A673 (cell line): ENCODE measurements around the gene MAP7D3. TPM values are rescaled to one million over a fixed set of nuclear protein-coding genes. Genes with fewer than 3 reads are reported as not detected.

Experiments
- BruUV-seq: library from RNA; stranded (reverse); fragments of 400-500 nt; replicated peaks from 2 replicates; lab custom pipeline; 2021; lab: Mats Ljungman, UMichigan
- CTCF ChIA-PET: fragments of 300-600 bp; sonication (Branson Sonifier 250); formaldehyde crosslinking; loops from one replicate; lab custom pipeline; 2022; ENCODE audit warnings: antibody characterized with exemption; lab: Charles Lee
- POLR2A ChIA-PET: fragments of 300-600 bp; sonication (Branson Sonifier 250); formaldehyde crosslinking; loops from one replicate; lab custom pipeline; 2022; ENCODE audit warnings: antibody characterized with exemption; ENCODE audit not compliant: low non-redundant PET; lab: Charles Lee
- DNase-seq: peaks from one replicate; pipeline ENCODE4 v3.0.0-alpha.2; 2015; ENCODE audit warnings: low spot score
- H3K27ac ChIP-seq: fragments of 200-600 bp; sonication (generic); 2 replicates; pipeline ENCODE4 v1.5.1; 2016; ENCODE audit warnings: mixed run types, low read depth, mild to moderate bottlenecking, mixed read lengths, antibody characterized with exemption, low read length; ENCODE audit not compliant: poor library complexity, severe bottlenecking
- H3K27me3 ChIP-seq: fragments of 200-600 bp; sonication (generic); replicated peaks from 2 replicates; pipeline ENCODE4 v1.6.1; 2017; ENCODE audit warnings: mixed run types, low read depth, mild to moderate bottlenecking, mixed read lengths, antibody characterized with exemption, low read length; ENCODE audit not compliant: insufficient read depth, poor library complexity
- H3K36me3 ChIP-seq: fragments of 200-600 bp; sonication (generic); 2 replicates; pipeline ENCODE4 v1.6.1; 2016; ENCODE audit warnings: mixed run types, mild to moderate bottlenecking, mixed read lengths, antibody characterized with exemption, low read length; ENCODE audit not compliant: insufficient read depth, poor library complexity, severe bottlenecking
- H3K4me1 ChIP-seq: fragments of 200-600 bp; sonication (generic); 2 replicates; pipeline ENCODE4 v1.6.1; 2017; ENCODE audit warnings: mixed run types, mild to moderate bottlenecking, mixed read lengths, antibody characterized with exemption, low read length; ENCODE audit not compliant: insufficient read depth, poor library complexity, severe bottlenecking
- H3K4me3 ChIP-seq: fragments of 200-600 bp; sonication (generic); 2 replicates; pipeline ENCODE4 v1.5.1; 2016; ENCODE audit warnings: low read depth, mixed run types, mild to moderate bottlenecking, mixed read lengths, low read length; ENCODE audit not compliant: poor library complexity, severe bottlenecking
- H3K9me3 ChIP-seq: fragments of 200-600 bp; sonication (generic); 2 replicates; pipeline ENCODE4 v1.6.1; 2016; ENCODE audit warnings: mixed run types, low read depth, mild to moderate bottlenecking, mixed read lengths, antibody characterized with exemption, low read length; ENCODE audit not compliant: poor library complexity, severe bottlenecking
- CTCF ChIP-seq: fragments of 300-800, 200-600 bp; sonication (generic); conservative IDR thresholded peaks from 2 replicates; pipeline ENCODE4 v1.5.1; 2017; ENCODE audit warnings: low read depth, mild to moderate bottlenecking, antibody characterized with exemption, low read length, moderate library complexity, mixed read lengths
- EZH2 ChIP-seq: fragments of 200-600 bp; sonication (generic); IDR thresholded peaks from 2 replicates; pipeline ENCODE4 v1.6.1; 2017; ENCODE audit warnings: borderline replicate concordance, low read depth, mild to moderate bottlenecking, mixed read lengths, antibody characterized with exemption, low read length; ENCODE audit not compliant: poor library complexity, severe bottlenecking
- intact Hi-C: fragments of 100-400 bp; cut with micrococcal nuclease; formaldehyde crosslinking; loops from one replicate; pipeline ENCODE4 v1.10.0; 2022; ENCODE audit not compliant: unreplicated experiment
- total RNA-seq: library from RNA; stranded (reverse); gene quantifications from 2 replicates; pipeline ENCODE4 v1.2.3, GENCODE V29; 2021

MAP7D3 gene
- total RNA-seq, 1 experiment from 2014 or later = 12.9 TPM

- no peaks in the 10 kb centered on the region for H3K4me1 ChIP-seq
- DNase-seq = peak; percentile 37
- H3K27ac ChIP-seq = no peak overlapping the region
- H3K36me3 ChIP-seq = no peaks in the 10 kb centered on the region
- CTCF ChIA-PET = interaction anchor here (1.6 kb wide), 1 partner anchor 138 kb away, joined by 12 read pairs; no protein-coding TSS in a partner anchor
- no TSS peak for BruUV-seq
- TF ChIP-seq EZH2 = no peak
- TF ChIP-seq CTCF = peak; percentile 50
- H3K4me3 ChIP-seq = no peak overlapping the region
- POLR2A ChIA-PET = no interaction called here
- no peaks in the 10 kb centered on the region for H3K9me3 ChIP-seq
- H3K27me3 ChIP-seq = no peaks in the 10 kb centered on the region
- intact Hi-C loops = loop anchor here (1.0 to 10.0 kb wide), 2 partner anchors 138 to 528 kb away; no protein-coding TSS in a partner anchor
These were observed 84.9 kb downstream of the MAP7D3 start for GRCh38 chrX:136166221-136166855.

GRCh38 chrX:136165406-136165805, 85.8 kb downstream of the MAP7D3 start:
- H3K27ac ChIP-seq = no peak overlapping the region
- CTCF ChIA-PET = interaction anchor here (1.6 kb wide), 1 partner anchor 137 kb away, joined by 12 read pairs; no protein-coding TSS in a partner anchor
- intact Hi-C loops = loop anchor here (10.0 kb wide), 1 partner anchor 529 kb away; no protein-coding TSS in a partner anchor

GRCh38 chrX:136163689-136164088, 87.5 kb downstream of the MAP7D3 start:
- TF ChIP-seq CTCF (no peak), EZH2 (no peak)
- Histone ChIP-seq H3K27ac (no peak overlapping the region), H3K4me3 (no peak overlapping the region), H3K36me3 (no peaks in the 10 kb centered on the region), H3K9me3 (no peaks in the 10 kb centered on the region), H3K27me3 (no peaks in the 10 kb centered on the region), H3K4me1 (no peaks in the 10 kb centered on the region)
- POLR2A ChIA-PET = no interaction called here
- CTCF ChIA-PET = interaction anchor here (0.7 to 3.1 kb wide), 2 partner anchors 51 to 135 kb away, joined by 3 to 33 read pairs; no protein-coding TSS in a partner anchor
- intact Hi-C loops = loop anchor here (2.0 to 10.0 kb wide), 2 partner anchors 137 to 531 kb away; no protein-coding TSS in a partner anchor
- BruUV-seq = no TSS peak
- no peak for DNase-seq

More at GRCh38 chrX:136165406-136165805, 85.8 kb downstream of the MAP7D3 start:
- H3K4me3 ChIP-seq = no peak overlapping the region
- no peaks in the 10 kb centered on the region for H3K27me3 ChIP-seq
- BruUV-seq = no TSS peak
- no peak for DNase-seq
- no peaks in the 10 kb centered on the region for H3K4me1 ChIP-seq
- POLR2A ChIA-PET = no interaction called here
- H3K9me3 ChIP-seq = no peaks in the 10 kb centered on the region
- TF ChIP-seq EZH2 (no peak), CTCF (no peak)
- H3K36me3 ChIP-seq = no peaks in the 10 kb centered on the region

Other genes with a start within 250 kb of the MAP7D3 start
- 14.9 and 30.7 TPM in 2 replicates for gene FHL1, start 103.9 kb downstream of the MAP7D3 start, total RNA-seq
- not detected in 2 replicates for gene ADGRG4, start 49.6 kb upstream of the MAP7D3 start, total RNA-seq
- gene BRS3, start 236.5 kb upstream of the MAP7D3 start, total RNA-seq = not detected in 2 replicates
- 72.3 and 79.3 TPM in 2 replicates for gene HTATSF1, start 246.2 kb upstream of the MAP7D3 start, total RNA-seq